Measurements from ENCODE around the gene OR52K2. TPM values are rescaled to one million over a fixed set of nuclear protein-coding genes. Genes with fewer than 3 reads are reported as not detected.

The OR52K2 gene
- total RNA-seq, 4 donors from 2014 or later, result 2.4 TPM; not detected in 3

DNA sequence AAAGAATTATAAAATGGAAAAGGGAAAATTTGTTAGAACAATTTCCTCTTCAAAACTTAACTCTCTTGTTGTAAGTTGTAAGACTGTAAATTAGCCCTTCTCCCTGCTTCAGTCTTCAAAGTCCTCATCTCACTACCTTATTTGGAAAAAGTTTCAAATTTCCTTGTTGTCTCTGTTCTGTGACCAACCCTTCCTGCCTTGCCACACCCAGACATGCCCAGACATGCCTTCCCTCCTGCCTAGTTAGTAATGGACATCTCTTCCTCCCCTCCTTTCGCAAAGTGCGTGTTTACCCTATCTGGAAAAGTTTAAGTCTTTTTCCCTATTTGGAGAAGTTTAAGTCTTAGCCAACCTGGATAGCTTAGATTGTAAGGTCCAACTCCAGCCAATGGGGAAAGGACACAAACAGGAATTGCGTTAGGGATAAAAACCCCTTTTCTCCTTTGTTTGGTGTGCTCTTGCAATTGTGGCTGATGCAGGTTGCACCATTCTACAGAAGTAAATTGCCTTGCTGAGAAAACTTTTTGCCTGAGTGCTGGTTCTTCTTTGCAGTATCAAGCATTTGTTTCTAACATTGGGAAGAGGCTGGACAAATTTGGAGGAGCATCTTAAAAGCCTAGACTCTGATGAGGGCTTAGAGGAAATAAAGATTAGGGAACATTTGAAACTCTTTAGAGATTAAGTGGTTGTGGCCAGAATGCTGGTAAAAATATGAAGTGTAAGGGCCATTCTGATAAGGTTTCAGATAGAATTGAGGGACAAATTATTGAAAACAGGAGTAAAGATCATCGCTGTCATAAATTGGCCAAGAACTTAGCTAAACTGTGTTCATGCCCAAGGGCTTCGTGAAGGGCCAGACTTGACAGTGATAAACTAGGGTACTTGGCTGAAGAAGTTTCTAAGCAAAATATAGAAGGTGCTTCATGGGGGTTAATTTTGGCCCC lies 15.4 kb downstream of the OR52K2 start:
- no peak for TF ChIP-seq CTCF (IDR thresholded peaks at IDR 0.05; ENCODE audit: low read depth)

- TF ChIP-seq CTCF (IDR thresholded peaks at IDR 0.05; ENCODE audit: low read depth), result no peak
Observed at GRCh38 chr11:4465407-4465806, 16.3 kb downstream of the OR52K2 start.

- no peak for TF ChIP-seq CTCF (IDR thresholded peaks at IDR 0.05; ENCODE audit: low read depth)
Observed at GRCh38 chr11:4466131-4466870, 17.2 kb downstream of the OR52K2 start.

GRCh38 chr11:4466871-4467442 lies 17.9 kb downstream of the OR52K2 start:
- no peak for TF ChIP-seq CTCF (IDR thresholded peaks at IDR 0.05; ENCODE audit: low read depth)

DNA sequence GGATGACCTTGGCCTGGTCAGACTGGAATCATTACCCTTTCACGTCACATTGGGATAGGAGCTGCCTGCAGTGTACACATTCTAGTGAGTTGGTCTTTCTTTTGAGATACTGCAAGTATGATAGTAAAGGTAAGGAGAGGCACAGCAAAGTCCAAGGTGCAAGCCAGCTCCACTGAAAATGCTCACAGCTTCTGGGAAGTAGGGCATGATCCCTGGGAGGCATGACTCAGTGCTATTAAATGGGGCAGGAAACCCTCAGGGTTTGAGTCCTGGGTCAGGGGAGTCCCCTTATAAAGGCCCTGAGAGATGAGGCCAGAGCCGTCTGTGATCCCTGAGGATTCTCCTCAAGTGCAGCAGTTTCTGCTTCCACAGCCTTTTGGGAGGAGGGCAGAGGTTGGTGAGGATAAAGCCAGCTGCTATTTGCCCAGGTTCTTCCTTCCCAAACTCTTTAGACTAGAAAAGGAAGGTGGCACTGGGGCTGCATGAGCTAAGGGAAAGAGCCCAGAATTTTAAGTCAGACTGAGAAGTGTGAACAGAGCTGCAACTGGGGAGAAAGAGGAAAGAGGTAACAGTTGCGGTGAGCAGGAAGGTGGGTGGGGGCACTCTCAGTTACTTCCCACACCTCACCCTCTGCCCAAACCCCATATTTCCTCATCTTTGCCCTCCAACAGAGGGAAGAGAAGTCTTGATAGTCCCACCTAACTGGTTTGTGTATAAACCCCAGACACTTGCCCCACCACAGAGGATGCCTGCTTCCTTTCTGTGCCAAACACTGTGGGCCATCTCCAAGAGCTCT lies 18.9 kb downstream of the OR52K2 start:
- TF ChIP-seq CTCF (IDR thresholded peaks at IDR 0.05; ENCODE audit: low read depth), result no peak

- TF ChIP-seq CTCF (IDR thresholded peaks at IDR 0.05; ENCODE audit: low read depth), result no peak
Observed at GRCh38 chr11:4479644-4480043, 30.5 kb downstream of the OR52K2 start.

All from subcutaneous adipose tissue (tissue), 4 donors.